Keratinocyte (primary cell): ENCODE measurements around the gene GJA5. TPM values are rescaled to one million over a fixed set of nuclear protein-coding genes. Genes with fewer than 3 reads are reported as not detected.

Experiments
- DNase-seq: peaks from one replicate; pipeline ENCODE4 v3.0.0-alpha.2; 2011; ENCODE audit warnings: low read depth, missing footprints, low spot score
- FAIRE-seq: peaks from 2 replicates; lab custom pipeline; 2011; peaks lifted over from hg19 to GRCh38; lab: Jason Lieb, UNC
- H2AFZ ChIP-seq: 2 replicates; pipeline ENCODE4 v1.6.0; 2012; ENCODE audit warnings: low read length, control low read depth, inconsistent platforms; ENCODE audit not compliant: control insufficient read depth
- H3K27ac ChIP-seq: 2 replicates; pipeline ENCODE4 v1.5.1; 2011; ENCODE audit warnings: low read length; ENCODE audit not compliant: control insufficient read depth, insufficient read depth
- H3K27me3 ChIP-seq: 3 replicates; pipeline ENCODE4 v1.6.0; 2011; ENCODE audit warnings: low read length; ENCODE audit not compliant: control insufficient read depth, insufficient read depth; ENCODE audit errors: extremely low read depth
- H3K36me3 ChIP-seq, 2 experiments: 2 replicates in 1 of 2; 3 replicates in 1 of 2; pipeline ENCODE4 v1.5.1; 2011; ENCODE audit warnings: low read length in 2 of 2, mild to moderate bottlenecking in 1 of 2; ENCODE audit not compliant: control insufficient read depth in 2 of 2, insufficient read depth in 2 of 2; ENCODE audit errors: extremely low read depth in 1 of 2
- H3K4me1 ChIP-seq: 3 replicates; pipeline ENCODE4 v1.5.1; 2011; ENCODE audit warnings: low read length; ENCODE audit not compliant: control insufficient read depth, insufficient read depth; ENCODE audit errors: extremely low read depth
- H3K4me2 ChIP-seq: 3 replicates; pipeline ENCODE4 v1.6.0; 2011; ENCODE audit warnings: low read depth, low read length; ENCODE audit not compliant: control insufficient read depth, insufficient read depth; ENCODE audit errors: extremely low read depth
- H3K4me3 ChIP-seq, 3 experiments: fragments of 200-600 bp in 1 of 3; sonication (generic) in 1 of 3; 2 replicates in 2 of 3; 3 replicates in 1 of 3; pipeline ENCODE4 v1.5.1; 2011 to 2016; ENCODE audit warnings: low read length in 3 of 3, mild to moderate bottlenecking in 3 of 3, control low read depth in 2 of 3, inconsistent platforms in 1 of 3, low read depth in 1 of 3, mixed read lengths in 1 of 3, mixed run types in 1 of 3, moderate library complexity in 1 of 3; ENCODE audit not compliant: control insufficient read depth in 2 of 3, insufficient read depth in 2 of 3; ENCODE audit errors: extremely low read depth in 1 of 3
- H3K79me2 ChIP-seq: 2 replicates; pipeline ENCODE4 v1.6.0; 2012; ENCODE audit warnings: low read length; ENCODE audit not compliant: control insufficient read depth, insufficient read depth
- H3K9ac ChIP-seq: 3 replicates; pipeline ENCODE4 v1.6.0; 2011; ENCODE audit warnings: low read length; ENCODE audit not compliant: control insufficient read depth, insufficient read depth; ENCODE audit errors: extremely low read depth
- H3K9me1 ChIP-seq: 3 replicates; pipeline ENCODE4 v1.6.0; 2011; ENCODE audit warnings: low read length; ENCODE audit not compliant: control insufficient read depth, insufficient read depth; ENCODE audit errors: extremely low read depth
- H3K9me3 ChIP-seq: 2 replicates; pipeline ENCODE4 v1.5.1; 2012; ENCODE audit warnings: low read depth, low read length; ENCODE audit not compliant: control insufficient read depth
- H4K20me1 ChIP-seq: 3 replicates; pipeline ENCODE4 v1.6.0; 2011; ENCODE audit warnings: low read length; ENCODE audit not compliant: control insufficient read depth, insufficient read depth; ENCODE audit errors: extremely low read depth
- CTCF ChIP-seq, 3 experiments: IDR thresholded peaks in 1 of 3; conservative IDR thresholded peaks in 1 of 3; optimal IDR thresholded peaks in 1 of 3; 2 replicates in 2 of 3; 3 replicates in 1 of 3; pipeline versions ENCODE3 to v1.5.1; 2011; ENCODE audit warnings: low read length in 3 of 3, mild to moderate bottlenecking in 3 of 3, moderate library complexity in 2 of 3, control low read depth in 1 of 3, inconsistent platforms in 1 of 3; ENCODE audit not compliant: insufficient read depth in 2 of 3; ENCODE audit errors: extremely low read depth in 1 of 3
- EZH2 ChIP-seq: IDR thresholded peaks from one replicate; pipeline ENCODE4 v1.6.1; 2012; ENCODE audit warnings: inconsistent platforms, mild to moderate bottlenecking, low read length, moderate library complexity
- dilution Hi-C: fragments of 300-500 bp; cut with MboI; formaldehyde crosslinking; loops from one replicate; pipeline ENCODE4 v1.7.0; 2020; ENCODE audit warnings: low sequenced_read_pairs; ENCODE audit not compliant: extremely low pct_ligation_motif_present
- polyA plus RNA-seq, 5 experiments: library from polyadenylated mRNA; depleted of rRNA in 3 of 5; stranded (reverse) in 3 of 5; stranded (forward) in 1 of 5; unstranded in 1 of 5; fragments of >200 nt; gene quantifications; 1 replicate in 1 of 5; 2 replicates in 3 of 5; 3 replicates in 1 of 5; pipeline versions ENCODE4 v1.2.1 to v1.2.3, GENCODE V29; 2011 to 2012; ENCODE audit warnings: missing spikeins in 2 of 5, low read depth in 1 of 5, low replicate concordance in 1 of 5

Gene GJA5
- polyA plus RNA-seq, 1 donor (not counting 4 experiments of a cell fraction or from before 2014, with no cell fraction given) = 44.0 TPM

- no peaks in the 10 kb centered on the region for H3K9me1 ChIP-seq
- no peaks in the 10 kb centered on the region for H3K79me2 ChIP-seq
- H3K9me3 ChIP-seq = no peaks in the 10 kb centered on the region
- no peak overlapping the region for H3K27ac ChIP-seq
- no peaks in the 10 kb centered on the region for H3K36me3 ChIP-seq
- FAIRE-seq = no peak
- H3K27me3 ChIP-seq = no peaks in the 10 kb centered on the region
- no peak overlapping the region for H3K4me2 ChIP-seq
- no peaks in the 10 kb centered on the region for H3K4me1 ChIP-seq
- H4K20me1 ChIP-seq = no peaks in the 10 kb centered on the region
- no peak overlapping the region for H2AFZ ChIP-seq
- dilution Hi-C loops = loop anchor here (25.0 kb wide), 1 partner anchor 162 kb away; no protein-coding TSS in a partner anchor
- no peak overlapping the region for H3K4me3 ChIP-seq
- H3K9ac ChIP-seq = no peak overlapping the region
- no peak for DNase-seq
- TF ChIP-seq EZH2 = no peak
- no peak for TF ChIP-seq CTCF (optimal IDR thresholded peaks at IDR 0.05 in 1 of 3, IDR thresholded peaks at IDR 0.05 in 1 of 3, conservative IDR thresholded peaks at IDR 0.05 in 1 of 3; ENCODE audit: extremely low read depth in 1 of 3, insufficient read depth in 2 of 3, low read length in 3 of 3)
These were observed 34.7 kb downstream of the GJA5 start for GRCh38 chr1:147725685-147726084.

- Histone ChIP-seq H3K36me3 (no peaks in the 10 kb centered on the region), H3K27ac (no peak overlapping the region), H3K9ac (no peak overlapping the region), H4K20me1 (no peaks in the 10 kb centered on the region), H3K9me3 (no peaks in the 10 kb centered on the region), H3K4me1 (peaks cover 2% of the 10 kb centered on the region), H2AFZ (no peak overlapping the region), H3K27me3 (no peaks in the 10 kb centered on the region), H3K79me2 (no peaks in the 10 kb centered on the region), H3K4me2 (no peak overlapping the region), H3K9me1 (no peaks in the 10 kb centered on the region), H3K4me3 (no peak overlapping the region)
- DNase-seq = no peak
- TF ChIP-seq CTCF (optimal IDR thresholded peaks at IDR 0.05 in 1 of 3, IDR thresholded peaks at IDR 0.05 in 1 of 3, conservative IDR thresholded peaks at IDR 0.05 in 1 of 3; ENCODE audit: extremely low read depth in 1 of 3, insufficient read depth in 2 of 3, low read length in 3 of 3) (peak; percentile 60 to 81 (median 70)), EZH2 (no peak)
- dilution Hi-C loops = no loop called here
- FAIRE-seq = peak; percentile 79
These were observed 36.6 kb downstream of the GJA5 start for GRCh38 chr1:147723691-147724323.
